ENCODE results near the gene BIN1. TPM values are rescaled to one million over a fixed set of nuclear protein-coding genes. Genes with fewer than 3 reads are reported as not detected.

Gene BIN1
- total and polyA plus RNA-seq, 4 donors, result 15.4 to 37.9 (median 21.6) TPM

DNA sequence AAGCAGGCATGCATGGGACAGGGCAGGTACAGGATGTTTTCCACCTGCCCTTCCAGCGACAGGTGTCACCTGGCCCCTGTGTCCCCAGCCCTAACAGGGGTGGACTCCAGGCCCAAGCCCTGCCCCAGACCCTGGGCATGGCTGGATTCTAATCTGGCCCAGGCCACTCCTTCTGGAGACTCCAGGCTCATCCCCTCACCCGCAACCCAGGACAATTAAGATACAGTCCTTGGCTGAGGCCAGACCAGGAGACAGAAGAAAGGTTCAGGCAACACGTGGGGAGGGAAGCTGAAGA is 9.5 kb downstream of the BIN1 start:
- DNase-seq (peak; percentile 21 to 59), ATAC-seq (ENCODE audit: low FRiP score) (no peak)
- intact Hi-C loops (cut with DNase I), result no loop called here
- no peaks in the 10 kb centered on the region for H3K4me1 ChIP-seq (ENCODE audit: control insufficient read depth in 1 of 2, insufficient read depth in 2 of 2, low read length in 2 of 2)
- no peaks in the 10 kb centered on the region for H3K36me3 ChIP-seq (ENCODE audit: control insufficient read depth in 1 of 2, insufficient read depth in 2 of 2, low read length in 1 of 2)
- no peak overlapping the region for H3K4me3 ChIP-seq (ENCODE audit: low read length in 2 of 2)
- H3K27ac ChIP-seq (ENCODE audit: low read depth in 1 of 2, low read length in 2 of 2), result no peak overlapping the region
- no peaks in the 10 kb centered on the region for H3K9me3 ChIP-seq (ENCODE audit: control insufficient read depth, low read length)
- 85 to 89% methylated on average over 3 of the region's 3 CpGs for WGBS, 2 donors
- no peaks in the 10 kb centered on the region for H3K27me3 ChIP-seq (ENCODE audit: control insufficient read depth in 1 of 2, insufficient read depth in 2 of 2, low read length in 1 of 2)

GRCh38 chr2:127096718-127097470 is 10.1 kb downstream of the BIN1 start:
- no peaks in the 10 kb centered on the region for H3K9me3 ChIP-seq (ENCODE audit: control insufficient read depth, low read length)
- no peaks in the 10 kb centered on the region for H3K36me3 ChIP-seq (ENCODE audit: control insufficient read depth in 1 of 2, insufficient read depth in 2 of 2, low read length in 1 of 2)
- DNase-seq (peak; percentile 36 to 75), ATAC-seq (ENCODE audit: low FRiP score) (no peak)
- intact Hi-C loops (cut with DNase I), result no loop called here
- 63 to 64% methylated on average over 15 of the region's 15 CpGs for WGBS, 2 donors
- H3K27ac ChIP-seq (ENCODE audit: low read depth in 1 of 2, low read length in 2 of 2), result no peak overlapping the region
- no peaks in the 10 kb centered on the region for H3K4me1 ChIP-seq (ENCODE audit: control insufficient read depth in 1 of 2, insufficient read depth in 2 of 2, low read length in 2 of 2)
- H3K4me3 ChIP-seq (ENCODE audit: low read length in 2 of 2), result no peak overlapping the region
- no peaks in the 10 kb centered on the region for H3K27me3 ChIP-seq (ENCODE audit: control insufficient read depth in 1 of 2, insufficient read depth in 2 of 2, low read length in 1 of 2)

DNA sequence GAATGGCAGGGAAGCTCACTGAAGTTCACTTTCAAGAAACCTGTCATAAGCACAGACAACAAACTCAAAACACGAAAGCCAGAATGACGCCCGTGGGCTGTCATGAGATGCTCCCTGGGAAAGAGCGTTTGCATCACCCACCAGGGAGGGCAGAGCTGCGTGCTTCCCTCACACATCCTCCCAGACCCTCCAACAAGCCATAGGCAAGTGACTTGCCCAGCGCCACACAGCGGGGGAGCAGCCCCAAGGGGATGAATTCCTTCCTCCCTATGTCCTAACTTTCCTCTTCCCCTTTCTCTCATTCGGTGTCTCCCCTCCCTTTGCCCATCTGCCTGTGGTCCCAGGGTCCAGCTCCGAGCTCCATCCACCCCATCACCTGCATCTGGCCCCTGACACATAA is 10.7 kb downstream of the BIN1 start:
- ATAC-seq (ENCODE audit: low FRiP score), result no peak
- 84 to 86% methylated on average over 9 of the region's 9 CpGs for WGBS, 2 donors
- no peak overlapping the region for H3K27ac ChIP-seq (ENCODE audit: low read depth in 1 of 2, low read length in 2 of 2)

GRCh38 chr2:127095784-127096183 is 11.2 kb downstream of the BIN1 start:
- ATAC-seq (ENCODE audit: low FRiP score) (no peak), DNase-seq (peak in 1 of 2 donors; percentile 28)
- WGBS, 2 donors, result 96 to 99% methylated on average over 8 of the region's 8 CpGs
- intact Hi-C loops (cut with DNase I), result no loop called here
- no peaks in the 10 kb centered on the region for H3K9me3 ChIP-seq (ENCODE audit: control insufficient read depth, low read length)
- no peaks in the 10 kb centered on the region for H3K4me1 ChIP-seq (ENCODE audit: control insufficient read depth in 1 of 2, insufficient read depth in 2 of 2, low read length in 2 of 2)
- no peaks in the 10 kb centered on the region for H3K27me3 ChIP-seq (ENCODE audit: control insufficient read depth in 1 of 2, insufficient read depth in 2 of 2, low read length in 1 of 2)
- no peak overlapping the region for H3K4me3 ChIP-seq (ENCODE audit: low read length in 2 of 2)
- no peak overlapping the region for H3K27ac ChIP-seq (ENCODE audit: low read depth in 1 of 2, low read length in 2 of 2)
- H3K36me3 ChIP-seq (ENCODE audit: control insufficient read depth in 1 of 2, insufficient read depth in 2 of 2, low read length in 1 of 2), result no peaks in the 10 kb centered on the region

More for the DNA sequence above, 10.7 kb downstream of the BIN1 start:
- DNase-seq, result peak; percentile 41 to 57
- H3K9me3 ChIP-seq (ENCODE audit: control insufficient read depth, low read length), result no peaks in the 10 kb centered on the region
- H3K4me3 ChIP-seq (ENCODE audit: low read length in 2 of 2), result no peak overlapping the region
- no peaks in the 10 kb centered on the region for H3K27me3 ChIP-seq (ENCODE audit: control insufficient read depth in 1 of 2, insufficient read depth in 2 of 2, low read length in 1 of 2)
- H3K4me1 ChIP-seq (ENCODE audit: control insufficient read depth in 1 of 2, insufficient read depth in 2 of 2, low read length in 2 of 2), result no peaks in the 10 kb centered on the region
- no peaks in the 10 kb centered on the region for H3K36me3 ChIP-seq (ENCODE audit: control insufficient read depth in 1 of 2, insufficient read depth in 2 of 2, low read length in 1 of 2)
- intact Hi-C loops (cut with DNase I), result no loop called here

GRCh38 chr2:127095367-127095641 is 11.7 kb downstream of the BIN1 start:
- no peaks in the 10 kb centered on the region for H3K9me3 ChIP-seq (ENCODE audit: control insufficient read depth, low read length)
- DNase-seq, result peak; percentile 35 to 39
- H3K36me3 ChIP-seq (ENCODE audit: control insufficient read depth in 1 of 2, insufficient read depth in 2 of 2, low read length in 1 of 2), result no peaks in the 10 kb centered on the region
- H3K27me3 ChIP-seq (ENCODE audit: control insufficient read depth in 1 of 2, insufficient read depth in 2 of 2, low read length in 1 of 2), result no peaks in the 10 kb centered on the region
- 95 to 97% methylated on average over 2 of the region's 2 CpGs for WGBS, 2 donors
- no peaks in the 10 kb centered on the region for H3K4me1 ChIP-seq (ENCODE audit: control insufficient read depth in 1 of 2, insufficient read depth in 2 of 2, low read length in 2 of 2)
- no peak overlapping the region for H3K27ac ChIP-seq (ENCODE audit: low read depth in 1 of 2, low read length in 2 of 2)
- no peak for ATAC-seq (ENCODE audit: low FRiP score)
- intact Hi-C loops (cut with DNase I), result no loop called here
- H3K4me3 ChIP-seq (ENCODE audit: low read length in 2 of 2), result no peak overlapping the region

DNA sequence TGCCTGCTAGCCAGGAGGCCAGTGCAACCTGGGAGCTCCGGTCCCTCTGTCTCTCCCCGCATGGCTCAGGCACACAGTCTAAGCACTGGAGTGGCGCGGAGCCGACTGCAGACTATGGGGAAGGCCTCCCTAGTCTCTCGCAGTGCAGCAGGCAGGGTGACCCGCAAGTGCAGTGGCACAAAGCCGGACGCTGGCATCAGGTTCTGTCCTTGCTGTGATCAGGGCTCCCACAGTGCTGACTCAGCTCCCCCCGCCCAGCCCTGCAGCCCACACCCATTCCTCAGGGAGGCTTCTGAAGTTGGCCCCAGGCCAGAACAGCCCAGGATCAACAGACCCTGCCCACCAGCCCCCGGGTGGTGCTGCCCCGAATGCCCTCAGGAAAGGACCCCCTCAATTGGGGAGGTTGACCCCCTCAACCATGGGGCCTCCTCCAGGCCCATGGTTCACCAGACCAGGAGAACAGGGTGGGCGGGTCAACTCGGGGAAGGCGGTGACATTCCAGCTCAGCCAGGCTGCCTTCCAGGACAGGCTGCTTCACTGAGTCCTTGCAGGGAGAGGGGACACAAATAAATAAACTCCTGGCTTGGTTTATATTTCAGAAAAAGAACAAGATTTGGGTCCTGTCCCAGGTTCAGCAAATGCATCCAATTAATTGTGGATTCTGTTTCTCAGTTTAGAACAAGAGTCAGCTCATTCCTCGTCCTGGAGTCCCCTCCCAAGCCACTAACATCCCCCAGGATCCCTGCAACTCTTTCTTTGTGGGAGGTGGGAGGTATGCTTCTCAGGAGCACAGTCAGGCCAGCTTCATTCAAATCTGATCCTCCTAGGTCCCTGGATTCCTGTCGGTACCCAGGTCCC is 12.2 kb downstream of the BIN1 start:
- intact Hi-C loops (cut with DNase I), result no loop called here
- Histone ChIP-seq H3K4me1 (ENCODE audit: control insufficient read depth in 1 of 2, insufficient read depth in 2 of 2, low read length in 2 of 2) (no peaks in the 10 kb centered on the region), H3K4me3 (ENCODE audit: low read length in 2 of 2) (no peak overlapping the region), H3K9me3 (ENCODE audit: control insufficient read depth, low read length) (no peaks in the 10 kb centered on the region), H3K27ac (ENCODE audit: low read depth in 1 of 2, low read length in 2 of 2) (no peak overlapping the region), H3K36me3 (ENCODE audit: control insufficient read depth in 1 of 2, insufficient read depth in 2 of 2, low read length in 1 of 2) (no peaks in the 10 kb centered on the region), H3K27me3 (ENCODE audit: control insufficient read depth in 1 of 2, insufficient read depth in 2 of 2, low read length in 1 of 2) (no peaks in the 10 kb centered on the region)
- WGBS, 2 donors, result 29 to 39% methylated on average over 17 of the region's 17 CpGs
- peak; percentile 62 for ATAC-seq (ENCODE audit: low FRiP score)
- peak; percentile 62 to 89 for DNase-seq

DNA sequence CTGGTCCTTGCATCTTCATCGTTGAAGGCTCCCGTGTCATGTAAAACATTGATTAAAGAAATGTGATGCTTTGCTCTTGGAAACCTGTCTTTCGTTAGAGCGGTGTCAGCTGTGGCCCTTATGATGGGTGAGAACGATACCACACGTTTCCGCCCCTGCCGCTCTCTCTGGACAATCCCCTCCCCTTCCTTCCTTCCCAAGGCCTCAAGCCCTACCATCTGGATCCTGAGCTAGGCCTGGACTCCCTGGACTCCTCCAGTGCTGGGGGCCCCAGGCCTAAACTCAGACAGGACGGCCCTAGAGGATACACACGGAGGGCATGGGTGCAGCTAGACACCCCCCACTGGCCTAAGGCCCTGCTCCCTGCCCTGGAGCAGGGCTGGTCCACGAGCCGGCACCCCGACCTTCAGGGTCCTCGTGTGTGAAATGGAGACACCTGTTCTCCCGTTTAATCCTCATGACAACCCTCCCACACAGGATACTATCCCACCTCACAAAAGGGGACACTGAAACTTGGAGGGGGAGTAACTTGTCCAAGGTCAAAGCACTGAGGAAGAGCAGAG is 13.2 kb downstream of the BIN1 start:
- Histone ChIP-seq H3K9me3 (ENCODE audit: control insufficient read depth, low read length) (no peaks in the 10 kb centered on the region), H3K4me3 (ENCODE audit: low read length in 2 of 2) (no peak overlapping the region), H3K4me1 (ENCODE audit: control insufficient read depth in 1 of 2, insufficient read depth in 2 of 2, low read length in 2 of 2) (no peaks in the 10 kb centered on the region), H3K36me3 (ENCODE audit: control insufficient read depth in 1 of 2, insufficient read depth in 2 of 2, low read length in 1 of 2) (no peaks in the 10 kb centered on the region), H3K27me3 (ENCODE audit: control insufficient read depth in 1 of 2, insufficient read depth in 2 of 2, low read length in 1 of 2) (no peaks in the 10 kb centered on the region), H3K27ac (ENCODE audit: low read depth in 1 of 2, low read length in 2 of 2) (no peak overlapping the region)
- WGBS, 2 donors, result 93 to 95% methylated on average over 15 of the region's 15 CpGs
- DNase-seq, result peak in 1 of 2 donors; percentile 40
- ATAC-seq (ENCODE audit: low FRiP score), result no peak
- intact Hi-C loops (cut with DNase I), result no loop called here

DNA sequence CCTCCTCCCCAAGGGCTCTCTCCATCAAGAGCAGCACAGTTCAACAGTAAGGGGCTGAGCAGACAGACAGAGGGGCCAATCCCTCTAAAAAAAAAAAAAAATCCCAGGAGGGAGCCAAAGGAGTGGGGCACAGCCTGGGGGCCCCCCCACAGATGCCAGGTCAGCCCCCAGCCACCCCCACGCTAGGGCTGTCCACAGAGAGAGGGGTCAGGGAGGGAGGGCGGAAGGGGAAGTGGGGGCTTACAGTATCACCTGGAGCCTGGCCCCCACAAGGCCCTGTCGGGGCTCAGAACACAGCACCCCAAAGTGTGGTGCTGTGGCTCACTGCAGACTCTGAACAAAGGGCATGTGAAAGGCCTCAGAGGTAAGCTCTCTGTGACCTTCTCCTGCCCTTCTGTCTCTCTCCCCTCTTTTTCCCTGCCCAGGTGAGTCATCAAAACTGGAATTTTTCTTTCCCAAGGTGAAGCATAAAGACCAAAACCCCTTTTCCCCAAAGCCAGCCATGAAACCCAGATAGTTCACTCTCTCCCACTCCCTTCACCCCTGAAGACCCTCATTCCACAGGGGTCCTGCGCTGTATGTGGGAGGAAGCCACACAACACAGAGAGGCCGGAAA is 13.9 kb downstream of the BIN1 start:
- Histone ChIP-seq H3K27ac (ENCODE audit: low read depth in 1 of 2, low read length in 2 of 2) (no peak overlapping the region), H3K27me3 (ENCODE audit: control insufficient read depth in 1 of 2, insufficient read depth in 2 of 2, low read length in 1 of 2) (no peaks in the 10 kb centered on the region), H3K4me1 (ENCODE audit: control insufficient read depth in 1 of 2, insufficient read depth in 2 of 2, low read length in 2 of 2) (no peaks in the 10 kb centered on the region), H3K9me3 (ENCODE audit: control insufficient read depth, low read length) (no peaks in the 10 kb centered on the region), H3K36me3 (ENCODE audit: control insufficient read depth in 1 of 2, insufficient read depth in 2 of 2, low read length in 1 of 2) (no peaks in the 10 kb centered on the region), H3K4me3 (ENCODE audit: low read length in 2 of 2) (no peak overlapping the region)
- intact Hi-C loops (cut with DNase I), result no loop called here
- DNase-seq, result peak in 1 of 2 donors; percentile 39
- no peak for ATAC-seq (ENCODE audit: low FRiP score)
- 92 to 97% methylated on average over 5 of the region's 5 CpGs for WGBS, 2 donors
